ENCODE data around the gene SNAI3. TPM values are rescaled to one million over a fixed set of nuclear protein-coding genes. Genes with fewer than 3 reads are reported as not detected.

The SNAI3 gene
- total RNA-seq, 2 experiments from 2014 or later, result 5.2 to 5.3 TPM

- ATAC-seq (no peak), DNase-seq (no peak)
- Mint-ChIP-seq H3K9me3 (no peaks in the 10 kb centered on the region), H3K4me3 (no peak overlapping the region), H3K4me1 (ENCODE audit: low read depth) (peaks cover 25% of the 10 kb centered on the region), H3K27ac (no peak overlapping the region), H3K27me3 (peaks cover under 1% of the 10 kb centered on the region), H3K36me3 (ENCODE audit: low read depth) (peaks cover 9% of the 10 kb centered on the region)
- no peak for TF ChIP-seq CTCF (IDR thresholded peaks at IDR 0.05)
- intact Hi-C loops (cut with micrococcal nuclease), result no loop called here
- ChIA-PET POLR2A (interaction anchor here (1.1 to 1.5 kb wide), 2 partner anchors 10 to 50 kb away, joined by 3 to 4 read pairs; no protein-coding TSS in a partner anchor), CTCF (no interaction called here)
These were observed 54.3 kb downstream of the SNAI3 start for GRCh38 chr16:88631920-88632586.

GRCh38 chr16:88631384-88631783 is 54.9 kb downstream of the SNAI3 start:
- H3K4me3 Mint-ChIP-seq, result no peak overlapping the region
- DNase-seq (no peak), ATAC-seq (no peak)
- no peak overlapping the region for H3K27ac Mint-ChIP-seq
- H3K27me3 Mint-ChIP-seq, result no peaks in the 10 kb centered on the region
- peaks cover 22% of the 10 kb centered on the region for H3K4me1 Mint-ChIP-seq (ENCODE audit: low read depth)
- ChIA-PET CTCF (no interaction called here), POLR2A (interaction anchor here (1.1 kb wide), 1 partner anchor 51 kb away, joined by 3 read pairs; no protein-coding TSS in a partner anchor)
- TF ChIP-seq CTCF (IDR thresholded peaks at IDR 0.05), result no peak
- intact Hi-C loops (cut with micrococcal nuclease), result no loop called here
- H3K36me3 Mint-ChIP-seq (ENCODE audit: low read depth), result peaks cover 13% of the 10 kb centered on the region
- no peaks in the 10 kb centered on the region for H3K9me3 Mint-ChIP-seq

- Mint-ChIP-seq H3K36me3 (ENCODE audit: low read depth) (peaks cover 15% of the 10 kb centered on the region), H3K4me3 (no peak overlapping the region), H3K9me3 (no peaks in the 10 kb centered on the region), H3K27me3 (no peaks in the 10 kb centered on the region), H3K4me1 (ENCODE audit: low read depth) (peaks cover 18% of the 10 kb centered on the region), H3K27ac (no peak overlapping the region)
- ChIA-PET CTCF (no interaction called here), POLR2A (no interaction called here)
- intact Hi-C loops (cut with micrococcal nuclease), result no loop called here
- ATAC-seq (no peak), DNase-seq (no peak)
- no peak for TF ChIP-seq CTCF (IDR thresholded peaks at IDR 0.05)
These were observed 55.4 kb downstream of the SNAI3 start for GRCh38 chr16:88630941-88631340.

GRCh38 chr16:88630433-88630832 is 55.9 kb downstream of the SNAI3 start:
- POLR2A ChIA-PET, result interaction anchor here (0.5 kb wide), 1 partner anchor 77 kb away, joined by 3 read pairs; no protein-coding TSS in a partner anchor
- ATAC-seq (no peak), DNase-seq (no peak)
- Mint-ChIP-seq H3K27me3 (no peaks in the 10 kb centered on the region), H3K27ac (no peak overlapping the region), H3K4me1 (ENCODE audit: low read depth) (peaks cover 18% of the 10 kb centered on the region), H3K4me3 (no peak overlapping the region), H3K36me3 (ENCODE audit: low read depth) (peaks cover 15% of the 10 kb centered on the region), H3K9me3 (no peaks in the 10 kb centered on the region)
- no peak for TF ChIP-seq CTCF (IDR thresholded peaks at IDR 0.05)
- intact Hi-C loops (cut with micrococcal nuclease), result no loop called here
- CTCF ChIA-PET, result no interaction called here

GRCh38 chr16:88629835-88630234 is 56.5 kb downstream of the SNAI3 start:
- POLR2A ChIA-PET, result interaction anchor here (0.5 to 0.6 kb wide), 2 partner anchors 78 to 156 kb away, joined by 3 read pairs; no protein-coding TSS in a partner anchor
- intact Hi-C loops (cut with micrococcal nuclease), result no loop called here

More at GRCh38 chr16:88629835-88630234, 56.5 kb downstream of the SNAI3 start:
- CTCF ChIA-PET, result interaction anchor here (1.1 kb wide), 1 partner anchor 10 kb away, joined by 3 read pairs; no protein-coding TSS in a partner anchor
- H3K36me3 Mint-ChIP-seq (ENCODE audit: low read depth), result peaks cover 15% of the 10 kb centered on the region
- no peaks in the 10 kb centered on the region for H3K27me3 Mint-ChIP-seq
- no peak for TF ChIP-seq CTCF (IDR thresholded peaks at IDR 0.05)
- ATAC-seq (no peak), DNase-seq (no peak)
- peaks cover 15% of the 10 kb centered on the region for H3K4me1 Mint-ChIP-seq (ENCODE audit: low read depth)
- no peaks in the 10 kb centered on the region for H3K9me3 Mint-ChIP-seq
- H3K4me3 Mint-ChIP-seq, result no peak overlapping the region
- H3K27ac Mint-ChIP-seq, result no peak overlapping the region

Data from activated CD8-positive, alpha-beta T cell treated with anti-CD3 and anti-CD28 coated beads for 36 hours (primary cell).